Activated CD4-positive, alpha-beta memory T cell treated with anti-CD3 and anti-CD28 coated beads, Interleukin-2, amount 10 ng/mL, durations not matched to agents 7 days and 5 days (primary cell): ENCODE results near the gene BTD. TPM values are rescaled to one million over a fixed set of nuclear protein-coding genes. Genes with fewer than 3 reads are reported as not detected.

Source experiments
- CTCF ChIA-PET: fragments of 350-600 bp; sonication (Branson Sonifier 250); formaldehyde crosslinking; loops from one replicate; lab custom pipeline; 2021; ENCODE audit warnings: antibody characterized with exemption, inconsistent platforms; lab: Charles Lee
- POLR2A ChIA-PET: fragments of 350-600 bp; sonication (Branson Sonifier 250); formaldehyde crosslinking; loops from one replicate; lab custom pipeline; 2021; ENCODE audit warnings: antibody characterized with exemption; lab: Charles Lee
- DNase-seq: peaks from one replicate; pipeline ENCODE4 v3.0.0-alpha.2; 2020
- H3K27ac Mint-ChIP-seq: one replicate; pipeline ENCODE4 v1.8.0; 2021; ENCODE audit warnings: mild to moderate bottlenecking, mixed read lengths
- H3K27me3 Mint-ChIP-seq: one replicate; pipeline ENCODE4 v1.8.0; 2021; ENCODE audit warnings: mixed read lengths
- H3K36me3 Mint-ChIP-seq: one replicate; pipeline ENCODE4 v1.8.0; 2021; ENCODE audit warnings: low read depth, mixed read lengths
- H3K4me1 Mint-ChIP-seq: one replicate; pipeline ENCODE4 v1.8.0; 2021; ENCODE audit warnings: mixed read lengths
- H3K4me3 Mint-ChIP-seq: one replicate; pipeline ENCODE4 v1.8.0; 2021; ENCODE audit warnings: mild to moderate bottlenecking, mixed read lengths
- H3K9me3 Mint-ChIP-seq: one replicate; pipeline ENCODE4 v1.8.0; 2021; ENCODE audit warnings: mixed read lengths
- total RNA-seq, 2 experiments: library from RNA; stranded (reverse); gene quantifications; one replicate each; pipeline ENCODE4 v1.2.3, GENCODE V29; 2021

Gene BTD, protein sequence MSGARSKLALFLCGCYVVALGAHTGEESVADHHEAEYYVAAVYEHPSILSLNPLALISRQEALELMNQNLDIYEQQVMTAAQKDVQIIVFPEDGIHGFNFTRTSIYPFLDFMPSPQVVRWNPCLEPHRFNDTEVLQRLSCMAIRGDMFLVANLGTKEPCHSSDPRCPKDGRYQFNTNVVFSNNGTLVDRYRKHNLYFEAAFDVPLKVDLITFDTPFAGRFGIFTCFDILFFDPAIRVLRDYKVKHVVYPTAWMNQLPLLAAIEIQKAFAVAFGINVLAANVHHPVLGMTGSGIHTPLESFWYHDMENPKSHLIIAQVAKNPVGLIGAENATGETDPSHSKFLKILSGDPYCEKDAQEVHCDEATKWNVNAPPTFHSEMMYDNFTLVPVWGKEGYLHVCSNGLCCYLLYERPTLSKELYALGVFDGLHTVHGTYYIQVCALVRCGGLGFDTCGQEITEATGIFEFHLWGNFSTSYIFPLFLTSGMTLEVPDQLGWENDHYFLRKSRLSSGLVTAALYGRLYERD
- total RNA-seq: 10 to 100 TPM; 11.7 to 12.7 TPM

DNA sequence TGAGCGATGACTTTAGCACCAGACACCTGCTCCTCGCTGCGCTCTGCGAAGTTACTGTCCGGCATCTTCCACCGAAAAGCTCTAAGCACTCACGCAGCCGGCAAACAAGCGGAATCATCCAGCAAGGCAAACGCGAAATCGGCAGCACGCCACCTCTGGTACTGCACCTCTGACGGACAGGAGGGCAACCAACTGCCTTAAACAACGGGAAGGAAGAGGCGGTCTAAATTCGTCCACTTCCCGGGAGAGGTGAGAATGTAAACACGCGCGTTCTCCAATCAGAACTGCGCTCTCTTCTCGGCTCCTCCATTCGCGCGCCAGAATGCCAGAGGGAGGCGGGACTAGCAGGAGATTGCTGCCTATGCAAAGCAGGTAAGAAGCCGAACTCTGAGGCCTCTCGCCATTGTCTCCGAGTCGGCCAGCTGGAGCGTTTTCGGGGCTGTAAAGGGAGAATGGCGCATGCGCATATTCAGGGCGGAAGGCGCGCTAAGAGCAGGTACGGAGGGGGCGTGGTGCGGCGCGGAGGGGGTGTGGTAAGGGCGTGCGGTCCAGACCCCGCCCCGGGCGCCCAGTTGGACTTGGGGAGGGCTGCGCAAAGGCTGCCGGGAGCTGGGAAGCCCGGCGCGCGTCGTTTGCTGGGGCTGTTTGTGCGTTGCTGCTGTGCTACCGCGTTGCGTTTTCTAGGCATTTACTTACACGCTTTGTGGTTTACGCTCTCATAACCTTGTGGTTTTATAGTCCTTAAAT, at the start of gene BTD, which contains the start of gene HACL1:
Gene BTD, plus strand, starts transcription at position 347 of the 747 bp plus-strand sequence. CDS start 33,695 bp downstream, outside the sequence.
Gene HACL1, minus strand, starts transcription at position 171 of the 747 bp plus-strand sequence. Its CDS starts 106 bp downstream, at position 65.
- peaks cover 41% of the 10 kb centered on the region for H3K4me1 Mint-ChIP-seq
- H3K4me3 Mint-ChIP-seq: peak within 1 kb of the TSS; percentile 100
- no peaks in the 10 kb centered on the region for H3K27me3 Mint-ChIP-seq
- H3K27ac Mint-ChIP-seq: peak within 1 kb of the TSS; percentile 99
- CTCF ChIA-PET: interaction anchor here (0.8 to 1.2 kb wide), 6 partner anchors 22 to 401 kb away, joined by 3 to 4 read pairs (median 3); no protein-coding TSS in a partner anchor
- H3K36me3 Mint-ChIP-seq: peaks cover 48% of the 10 kb centered on the region
- H3K9me3 Mint-ChIP-seq: no peaks in the 10 kb centered on the region
- POLR2A ChIA-PET: interaction anchor here (0.6 to 2.2 kb wide), 18 partner anchors 13 to 1240 kb away, joined by 3 to 12 read pairs (median 4); partner anchors contain the start of genes ANKRD28, CAPN7 and RBSN
- peak; percentile 98 for DNase-seq

DNA sequence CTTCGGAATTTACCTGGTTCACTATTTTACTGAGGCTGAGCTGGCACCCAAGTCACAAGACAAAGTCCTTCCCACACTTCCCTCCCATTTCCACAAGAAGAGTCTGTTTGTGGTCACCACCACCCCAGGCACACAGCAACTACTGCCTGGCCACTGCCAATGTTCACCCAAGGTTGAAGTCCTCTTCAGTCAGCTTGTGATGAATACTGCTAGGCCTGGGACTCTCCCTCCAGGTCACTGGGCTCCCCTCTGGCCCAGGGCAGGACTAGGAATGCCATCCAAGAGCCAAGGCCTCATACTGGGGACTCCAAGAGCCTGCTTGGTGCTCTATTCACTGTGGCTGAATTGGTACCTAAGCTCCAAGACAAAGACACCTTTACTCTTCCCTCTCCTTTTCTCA, 49.6 kb upstream of the BTD start:
- H3K4me1 Mint-ChIP-seq: peaks cover 12% of the 10 kb centered on the region
- CTCF ChIA-PET: interaction anchor here (1.1 kb wide), 1 partner anchor 147 kb away, joined by 3 read pairs; no protein-coding TSS in a partner anchor
- POLR2A ChIA-PET: no interaction called here
- H3K9me3 Mint-ChIP-seq: peaks cover 1% of the 10 kb centered on the region
- peaks cover 40% of the 10 kb centered on the region for H3K36me3 Mint-ChIP-seq
- no peak for DNase-seq
- no peaks in the 10 kb centered on the region for H3K27me3 Mint-ChIP-seq
- H3K4me3 Mint-ChIP-seq: no peak overlapping the region
- no peak overlapping the region for H3K27ac Mint-ChIP-seq

DNA sequence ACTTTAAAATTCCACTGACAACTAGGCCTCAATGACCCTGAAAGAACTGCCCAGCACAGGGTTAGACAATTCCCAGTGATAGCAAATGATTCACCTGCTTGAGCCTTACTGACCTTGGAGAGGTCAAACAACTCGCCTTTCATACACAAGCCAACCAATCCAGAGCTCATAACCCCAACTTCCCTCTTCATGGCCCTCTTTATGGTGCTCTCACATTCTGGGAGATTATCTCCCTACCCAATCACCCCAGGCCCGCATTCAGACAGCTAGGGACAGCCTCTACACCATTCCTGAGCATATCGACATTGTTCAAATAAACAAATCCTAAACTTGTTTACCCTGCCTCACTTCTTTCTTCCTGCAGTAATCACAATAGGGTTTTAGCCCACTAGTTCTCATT, 47.8 kb upstream of the BTD start:
- Mint-ChIP-seq H3K4me3 (no peak overlapping the region), H3K36me3 (peaks cover 31% of the 10 kb centered on the region), H3K27me3 (no peaks in the 10 kb centered on the region), H3K27ac (no peak overlapping the region), H3K9me3 (no peaks in the 10 kb centered on the region), H3K4me1 (peaks cover 22% of the 10 kb centered on the region)
- DNase-seq: no peak
- ChIA-PET CTCF (no interaction called here), POLR2A (no interaction called here)

DNA sequence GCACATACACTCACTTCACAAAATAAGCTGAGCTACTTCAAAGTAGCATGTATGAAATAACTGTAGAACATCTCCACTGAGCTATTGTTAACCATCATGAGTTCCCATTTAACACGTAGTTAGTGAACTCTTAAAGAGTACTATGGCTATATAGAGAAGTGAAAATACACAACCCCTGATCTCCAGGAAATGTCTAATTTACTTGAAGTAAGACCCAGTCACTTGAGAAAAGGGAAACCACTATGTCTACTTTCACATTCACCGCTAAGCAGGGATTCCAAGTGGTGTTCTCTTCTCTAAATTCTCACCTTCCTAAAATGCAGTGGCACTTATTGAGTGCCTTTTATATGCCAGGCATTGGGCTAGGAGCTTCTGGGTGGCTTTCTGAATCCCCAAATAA, 45.0 kb upstream of the BTD start:
- peak overlapping the region; percentile 58 for H3K27ac Mint-ChIP-seq
- peaks cover 24% of the 10 kb centered on the region for H3K36me3 Mint-ChIP-seq
- H3K27me3 Mint-ChIP-seq: no peaks in the 10 kb centered on the region
- ChIA-PET CTCF (interaction anchor here (0.5 to 5.0 kb wide), 26 partner anchors 11 to 437 kb away, joined by 3 to 36 read pairs (median 4); partner anchors contain the start of genes BTD, CAPN7, EAF1 and HACL1), POLR2A (interaction anchor here (0.7 to 2.1 kb wide), 7 partner anchors 19 to 350 kb away, joined by 3 to 13 read pairs (median 4); partner anchors contain the start of genes CAPN7 and SH3BP5)
- H3K4me3 Mint-ChIP-seq: no peak overlapping the region
- no peak for DNase-seq
- peaks cover 22% of the 10 kb centered on the region for H3K4me1 Mint-ChIP-seq
- H3K9me3 Mint-ChIP-seq: no peaks in the 10 kb centered on the region

DNA sequence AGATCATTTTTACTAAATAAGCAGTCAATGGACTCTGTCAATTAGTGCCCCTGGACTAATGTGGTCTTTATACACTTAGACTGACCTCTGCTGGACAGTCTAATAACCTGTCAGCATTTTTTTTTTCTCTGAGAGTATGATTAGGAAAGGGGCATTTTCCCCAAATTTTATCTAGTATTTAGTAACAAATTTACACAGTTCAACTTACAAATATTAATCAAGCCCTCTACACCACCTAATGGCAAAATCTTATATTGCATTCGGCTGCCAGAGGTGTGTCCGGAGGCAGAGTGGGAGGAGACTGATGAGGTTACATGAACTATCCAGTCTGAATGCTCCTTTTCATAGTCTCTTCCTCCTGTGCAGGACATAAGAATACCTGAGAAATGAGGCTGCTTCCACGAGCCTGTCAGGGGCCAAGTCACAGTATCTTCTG, 44.0 kb upstream of the BTD start:
- POLR2A ChIA-PET: interaction anchor here (1.0 to 2.1 kb wide), 5 partner anchors 20 to 351 kb away, joined by 3 to 13 read pairs (median 6); partner anchors contain the start of gene CAPN7
- H3K27ac Mint-ChIP-seq: peak overlapping the region; percentile 66

DNA sequence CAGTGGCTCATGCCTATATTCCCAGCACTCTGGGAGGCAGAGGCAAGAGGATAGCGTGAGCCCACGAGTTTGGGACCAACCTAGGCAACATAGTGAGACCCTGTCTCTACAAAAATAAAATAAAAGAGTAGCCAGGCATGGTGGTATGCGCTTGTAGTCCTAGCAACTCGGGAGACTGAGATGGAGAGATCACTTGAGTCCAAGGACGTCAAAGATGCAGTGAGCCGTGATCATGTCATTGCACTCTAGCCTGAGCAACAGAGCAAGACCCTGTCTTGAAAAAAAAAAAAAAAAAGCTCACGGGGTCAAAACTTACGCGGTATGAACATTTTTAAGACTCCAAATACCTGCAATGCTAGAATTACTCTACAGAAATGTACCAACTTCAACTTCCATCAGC, 43.0 kb upstream of the BTD start:
- peaks cover 22% of the 10 kb centered on the region for H3K36me3 Mint-ChIP-seq
- DNase-seq: no peak
- no peak overlapping the region for H3K4me3 Mint-ChIP-seq
- no peak overlapping the region for H3K27ac Mint-ChIP-seq
- peaks cover 22% of the 10 kb centered on the region for H3K4me1 Mint-ChIP-seq
- ChIA-PET CTCF (interaction anchor here (0.7 to 5.0 kb wide), 8 partner anchors 23 to 356 kb away, joined by 3 to 36 read pairs (median 4); no protein-coding TSS in a partner anchor), POLR2A (interaction anchor here (1.0 kb wide), 1 partner anchor 125 kb away, joined by 4 read pairs; no protein-coding TSS in a partner anchor)
- H3K9me3 Mint-ChIP-seq: no peaks in the 10 kb centered on the region
- H3K27me3 Mint-ChIP-seq: no peaks in the 10 kb centered on the region

More for the DNA sequence above, 44.0 kb upstream of the BTD start:
- Mint-ChIP-seq H3K27me3 (no peaks in the 10 kb centered on the region), H3K9me3 (no peaks in the 10 kb centered on the region), H3K4me1 (peaks cover 22% of the 10 kb centered on the region), H3K4me3 (no peak overlapping the region), H3K36me3 (peaks cover 20% of the 10 kb centered on the region)
- DNase-seq: peak; percentile 81
- CTCF ChIA-PET: interaction anchor here (0.6 to 5.0 kb wide), 26 partner anchors 10 to 355 kb away, joined by 3 to 36 read pairs (median 4); partner anchors contain the start of genes CAPN7, EAF1 and METTL6

DNA sequence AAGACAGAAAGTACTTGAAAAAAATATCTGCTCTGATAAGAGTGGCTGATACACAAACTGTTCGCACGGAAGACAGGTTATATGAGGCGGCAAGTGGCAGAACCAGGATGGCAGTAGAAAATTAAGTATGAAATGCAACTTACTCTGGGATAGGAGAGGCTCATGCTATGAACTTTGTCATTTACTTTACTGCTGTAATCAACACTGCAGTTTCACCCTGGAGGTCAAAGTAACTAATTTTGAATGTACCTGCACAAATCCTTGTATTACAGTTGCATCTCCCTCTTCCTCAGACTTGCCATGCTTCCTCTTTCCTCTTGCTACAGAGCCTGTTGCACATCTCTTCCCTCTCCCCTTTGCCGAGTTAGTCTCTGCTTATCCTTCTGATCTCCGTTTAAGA, 39.0 kb upstream of the BTD start:
- Mint-ChIP-seq H3K27ac (no peak overlapping the region), H3K36me3 (peaks cover 47% of the 10 kb centered on the region), H3K4me1 (peaks cover 8% of the 10 kb centered on the region), H3K9me3 (no peaks in the 10 kb centered on the region), H3K4me3 (no peak overlapping the region), H3K27me3 (no peaks in the 10 kb centered on the region)
- no peak for DNase-seq
- ChIA-PET CTCF (no interaction called here), POLR2A (no interaction called here)

DNA sequence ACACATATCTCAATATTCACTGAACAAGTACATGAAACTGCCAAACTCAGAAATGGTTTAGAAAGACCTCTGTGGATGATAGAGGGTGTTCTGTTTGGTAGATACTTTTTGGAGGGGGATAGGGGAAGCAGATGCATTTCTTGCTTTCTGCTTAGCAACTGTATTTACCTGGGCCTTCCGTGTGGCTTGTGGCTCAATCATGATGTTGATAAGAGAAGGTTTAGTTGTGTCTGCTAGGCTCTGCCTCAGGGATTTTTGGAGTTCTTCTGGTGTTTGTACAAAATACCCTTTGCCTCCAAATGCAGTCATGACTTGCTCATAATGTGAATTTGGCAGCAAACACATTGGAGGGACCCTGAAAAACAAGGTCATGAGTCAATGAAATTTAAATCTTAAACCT, 38.4 kb upstream of the BTD start:
- no peaks in the 10 kb centered on the region for H3K9me3 Mint-ChIP-seq
- H3K27ac Mint-ChIP-seq: no peak overlapping the region

DNA sequence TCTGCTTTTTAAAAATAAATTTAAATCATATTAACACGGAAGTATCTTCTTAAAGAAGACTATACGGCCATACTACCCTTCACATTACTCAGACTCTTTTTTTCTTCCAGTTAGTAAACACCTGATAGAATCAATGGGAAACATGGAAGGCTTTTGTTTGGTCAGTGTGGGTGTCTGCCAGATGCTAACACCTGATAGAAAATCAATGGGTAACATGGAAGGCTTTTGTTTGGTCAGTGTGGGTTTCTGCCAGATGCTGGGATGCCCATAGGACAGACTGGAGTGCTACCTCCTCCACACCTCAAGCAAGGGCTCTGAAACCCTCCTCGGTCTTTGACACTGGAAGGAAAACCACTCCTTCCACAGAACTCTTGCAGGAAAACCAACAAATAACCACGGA, 29.4 kb upstream of the BTD start:
- H3K36me3 Mint-ChIP-seq: peaks cover 46% of the 10 kb centered on the region
- DNase-seq: no peak
- no peaks in the 10 kb centered on the region for H3K27me3 Mint-ChIP-seq
- H3K9me3 Mint-ChIP-seq: no peaks in the 10 kb centered on the region
- H3K4me3 Mint-ChIP-seq: no peak overlapping the region
- ChIA-PET CTCF (interaction anchor here (0.9 to 1.0 kb wide), 2 partner anchors 17 to 167 kb away, joined by 4 to 5 read pairs; no protein-coding TSS in a partner anchor), POLR2A (interaction anchor here (0.6 kb wide), 1 partner anchor 134 kb away, joined by 3 read pairs; no protein-coding TSS in a partner anchor)
- no peak overlapping the region for H3K27ac Mint-ChIP-seq
- H3K4me1 Mint-ChIP-seq: peaks cover 11% of the 10 kb centered on the region

More for the DNA sequence above, 38.4 kb upstream of the BTD start:
- no peak for DNase-seq
- peaks cover 53% of the 10 kb centered on the region for H3K36me3 Mint-ChIP-seq
- POLR2A ChIA-PET: no interaction called here
- no peaks in the 10 kb centered on the region for H3K27me3 Mint-ChIP-seq
- H3K4me3 Mint-ChIP-seq: no peak overlapping the region
- CTCF ChIA-PET: no interaction called here
- H3K4me1 Mint-ChIP-seq: peaks cover 7% of the 10 kb centered on the region

DNA sequence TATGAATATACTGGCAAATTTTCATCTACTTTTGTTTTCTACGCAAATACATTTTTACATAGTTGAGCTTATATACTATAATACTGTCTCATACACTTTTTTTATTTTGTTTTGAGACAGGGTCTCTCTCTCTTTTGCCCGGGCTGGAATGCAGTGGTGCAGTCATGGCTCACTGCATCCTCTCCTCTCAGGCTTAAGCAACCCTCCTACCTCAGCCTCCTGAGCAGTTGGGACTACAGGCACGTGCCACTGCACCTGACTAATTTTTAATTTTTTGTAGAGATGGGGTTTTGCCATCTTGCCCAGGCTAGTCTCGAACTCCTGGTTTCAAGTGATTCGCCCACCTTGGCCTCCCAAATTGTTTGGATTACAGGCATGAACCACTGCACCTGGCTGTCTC, 26.1 kb upstream of the BTD start:
- DNase-seq: no peak
- ChIA-PET POLR2A (no interaction called here), CTCF (no interaction called here)
- no peak overlapping the region for H3K4me3 Mint-ChIP-seq
- H3K27ac Mint-ChIP-seq: no peak overlapping the region
- H3K27me3 Mint-ChIP-seq: no peaks in the 10 kb centered on the region
- peaks cover 35% of the 10 kb centered on the region for H3K36me3 Mint-ChIP-seq
- no peaks in the 10 kb centered on the region for H3K9me3 Mint-ChIP-seq
- peaks cover 1% of the 10 kb centered on the region for H3K4me1 Mint-ChIP-seq

DNA sequence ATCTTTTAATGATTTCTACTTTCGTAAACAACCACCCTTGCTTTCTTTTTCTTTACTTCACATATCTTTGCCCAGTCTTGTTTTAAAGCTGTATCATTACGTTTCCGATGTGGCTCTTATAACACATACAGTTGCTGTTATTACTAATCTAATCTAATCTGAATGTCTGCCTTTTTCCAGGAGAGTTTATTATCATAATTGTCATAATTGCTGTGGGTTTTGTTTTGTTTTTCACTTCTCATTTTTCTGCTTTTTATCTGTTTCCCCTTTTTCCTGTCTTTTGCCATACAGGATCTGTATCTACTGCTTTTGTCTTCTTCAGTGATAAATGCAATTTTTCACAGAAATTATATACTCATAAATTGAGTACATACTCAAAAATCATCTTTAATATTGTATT, 25.1 kb upstream of the BTD start:
- ChIA-PET POLR2A (no interaction called here), CTCF (no interaction called here)
- Mint-ChIP-seq H3K4me1 (no peaks in the 10 kb centered on the region), H3K36me3 (peaks cover 32% of the 10 kb centered on the region), H3K4me3 (no peak overlapping the region), H3K27ac (no peak overlapping the region), H3K9me3 (no peaks in the 10 kb centered on the region), H3K27me3 (no peaks in the 10 kb centered on the region)
- DNase-seq: no peak

DNA sequence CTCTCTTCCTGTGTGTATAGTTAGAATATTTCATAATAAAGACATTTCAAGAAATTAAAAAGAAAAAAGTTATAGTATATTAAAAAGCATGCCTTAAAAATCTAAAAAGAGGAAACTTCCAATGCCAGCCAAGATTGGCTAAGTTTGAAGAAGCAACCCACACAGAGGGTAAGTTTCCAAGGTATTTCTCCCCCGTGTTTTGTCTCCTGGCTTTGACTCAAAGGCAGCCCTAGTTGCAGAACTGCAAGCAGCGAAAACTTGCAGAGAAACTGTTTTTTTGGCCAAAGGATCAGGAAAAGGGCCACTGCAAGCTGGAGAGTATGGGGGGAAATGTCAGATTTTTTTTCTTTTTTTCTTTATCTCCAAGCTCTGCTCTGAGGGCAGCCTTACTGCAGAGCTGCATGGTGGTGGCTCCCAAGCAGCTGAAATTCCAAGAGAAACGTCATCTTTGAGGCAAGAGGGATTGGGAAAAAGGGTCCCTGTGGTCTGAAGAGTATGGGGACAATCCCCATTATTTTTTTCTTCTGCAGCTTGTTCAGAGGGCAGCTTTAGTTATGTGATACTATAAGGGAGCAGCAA, 23.2 kb upstream of the BTD start:
- Mint-ChIP-seq H3K27ac (no peak overlapping the region), H3K9me3 (no peaks in the 10 kb centered on the region), H3K4me3 (no peak overlapping the region), H3K27me3 (no peaks in the 10 kb centered on the region), H3K36me3 (peaks cover 30% of the 10 kb centered on the region), H3K4me1 (no peaks in the 10 kb centered on the region)
- ChIA-PET CTCF (no interaction called here), POLR2A (interaction anchor here (0.8 kb wide), 1 partner anchor 8 kb away, joined by 4 read pairs; no protein-coding TSS in a partner anchor)
- no peak for DNase-seq
